HCT116 (cell line): Measurements from ENCODE around the gene NAA15. TPM values are rescaled to one million over a fixed set of nuclear protein-coding genes. Genes with fewer than 3 reads are reported as not detected.

Source experiments
- ATAC-seq: fragments of 200-7000 bp; cut with Tn5 transposase; 2 replicates; pipeline ENCODE4 v1.9.1; 2020; ENCODE audit warnings: mild to moderate bottlenecking, moderate library complexity
- BruUV-seq: library from RNA; stranded (reverse); fragments of 400-500 nt; replicated peaks from 2 replicates; lab custom pipeline; 2021; lab: Mats Ljungman, UMichigan
- CTCF ChIA-PET: fragments of 300-600 bp; sonication (Branson Sonifier 250); formaldehyde crosslinking; loops from one replicate; lab custom pipeline; 2021; ENCODE audit warnings: antibody characterized with exemption; lab: Charles Lee
- POLR2A ChIA-PET: fragments of 300-600, 350-600 bp; sonication (Branson Sonifier 250); formaldehyde crosslinking; loops from one replicate; lab custom pipeline; 2021; ENCODE audit warnings: antibody characterized with exemption; lab: Charles Lee
- RAD21 ChIA-PET, 2 experiments: fragments of 300-600 bp; sonication (Branson Sonifier 250); formaldehyde crosslinking; loops; one replicate each; lab custom pipeline; 2023; ENCODE audit warnings: low total read pairs in 2 of 2; ENCODE audit not compliant: uncharacterized antibody in 2 of 2, unreplicated experiment in 2 of 2, low non-redundant PET in 1 of 2; lab: Charles Lee
- DNase-seq: peaks from one replicate; pipeline ENCODE4 v3.0.0-alpha.2; 2010; ENCODE audit warnings: low read depth, low spot score
- H2AFZ ChIP-seq: fragments of 200-600 bp; shearing (Covaris generic), sonication (generic); 2 replicates; pipeline ENCODE4 v1.6.1; 2017; ENCODE audit warnings: low read depth, mixed run types, mixed read lengths, antibody characterized with exemption, low read length; ENCODE audit not compliant: poor library complexity, severe bottlenecking
- H3K27ac ChIP-seq: 2 replicates; pipeline ENCODE4 v1.5.1; 2012; ENCODE audit warnings: low read depth, low read length
- H3K27me3 ChIP-seq: fragments of 200-600 bp; sonication (generic); 2 replicates; pipeline ENCODE4 v1.6.1; 2016; ENCODE audit warnings: mixed run types, low read length, mixed read lengths; ENCODE audit not compliant: insufficient read depth
- H3K36me3 ChIP-seq, 2 experiments: fragments of 200-500 bp in 1 of 2; fragments of 200-600 bp in 1 of 2; sonication (Bioruptor generic) in 1 of 2; sonication (generic) in 1 of 2; 2 replicates each; pipeline versions ENCODE4 v1.5.1 to v1.6.1; 2014 to 2016; ENCODE audit warnings: low read length in 2 of 2, inconsistent platforms in 1 of 2, mixed read lengths in 1 of 2, mixed run types in 1 of 2; ENCODE audit not compliant: insufficient read depth in 2 of 2, control insufficient read depth in 1 of 2
- H3K4me1 ChIP-seq, 2 experiments: fragments of 200-600 bp in 1 of 2; sonication (generic) in 1 of 2; 2 replicates each; pipeline versions ENCODE4 v1.5.1 to v1.6.1; 2012 to 2017; ENCODE audit warnings: low read length in 2 of 2, inconsistent platforms in 1 of 2, mild to moderate bottlenecking in 1 of 2, mixed read lengths in 1 of 2, mixed run types in 1 of 2, moderate library complexity in 1 of 2; ENCODE audit not compliant: insufficient read depth in 2 of 2, control insufficient read depth in 1 of 2
- H3K4me2 ChIP-seq: fragments of 200-600 bp; sonication (generic); 2 replicates; pipeline ENCODE4 v1.6.1; 2017; ENCODE audit warnings: mixed run types, low read length, mixed read lengths
- H3K4me3 ChIP-seq, 2 experiments: fragments of 200-600 bp in 1 of 2; sonication (generic) in 1 of 2; replicated peaks in 1 of 2; 2 replicates each; pipeline ENCODE4 v1.5.1; 2011 to 2016; ENCODE audit warnings: low read length in 2 of 2, control low read depth in 1 of 2, low read depth in 1 of 2, mild to moderate bottlenecking in 1 of 2, mixed read lengths in 1 of 2, mixed run types in 1 of 2
- H3K79me2 ChIP-seq: fragments of 200-600 bp; sonication (generic); 2 replicates; pipeline ENCODE4 v1.6.1; 2017; ENCODE audit warnings: mild to moderate bottlenecking, mixed run types, low read length, moderate library complexity, mixed read lengths; ENCODE audit not compliant: insufficient read depth
- H3K9ac ChIP-seq: fragments of 200-600 bp; sonication (generic); 2 replicates; pipeline ENCODE4 v1.6.1; 2016; ENCODE audit warnings: low read length, mixed read lengths
- H3K9me2 ChIP-seq: fragments of 200-600 bp; sonication (generic), shearing (Covaris generic); 2 replicates; pipeline ENCODE4 v1.6.1; 2017; ENCODE audit warnings: mixed run types, mild to moderate bottlenecking, moderate library complexity; ENCODE audit not compliant: insufficient read depth
- H3K9me3 ChIP-seq, 2 experiments: fragments of 200-500 bp in 1 of 2; fragments of 200-600 bp in 1 of 2; sonication (Bioruptor generic) in 1 of 2; sonication (generic) in 1 of 2; 2 replicates each; pipeline ENCODE4 v1.6.1; 2014 to 2017; ENCODE audit warnings: low read length in 2 of 2, mixed read lengths in 2 of 2, inconsistent platforms in 1 of 2, low read depth in 1 of 2, mild to moderate bottlenecking in 1 of 2, mixed run types in 1 of 2, moderate library complexity in 1 of 2; ENCODE audit not compliant: control insufficient read depth in 1 of 2, insufficient read depth in 1 of 2
- H4K20me1 ChIP-seq: fragments of 200-600 bp; sonication (generic), shearing (Covaris generic); 2 replicates; pipeline ENCODE4 v1.6.1; 2017; ENCODE audit warnings: mixed run types, mild to moderate bottlenecking, moderate library complexity; ENCODE audit not compliant: insufficient read depth
- ATF3 ChIP-seq: IDR thresholded peaks from 2 replicates; pipeline ENCODE4 v1.6.1; 2012
- CBX3 ChIP-seq: IDR thresholded peaks from 2 replicates; pipeline ENCODE4 v1.6.1; 2012; ENCODE audit warnings: low read depth
- CEBPB ChIP-seq: IDR thresholded peaks from 2 replicates; pipeline ENCODE4 v1.6.1; 2012; ENCODE audit warnings: low read depth
- EGR1 ChIP-seq: IDR thresholded peaks from 2 replicates; pipeline ENCODE4 v1.6.1; 2012; ENCODE audit warnings: low read depth
- ELF1 ChIP-seq: IDR thresholded peaks from 2 replicates; pipeline ENCODE4 v1.6.1; 2012; ENCODE audit warnings: low read depth, borderline replicate concordance
- EZH2 ChIP-seq: fragments of 200-600 bp; sonication (generic); IDR thresholded peaks from 2 replicates; pipeline ENCODE4 v1.6.1; 2017; ENCODE audit warnings: antibody characterized with exemption, mixed run types
- EZH2phosphoT487 ChIP-seq: fragments of 200-600 bp; IDR thresholded peaks from 2 replicates; pipeline ENCODE4 v1.6.1; 2018; ENCODE audit warnings: antibody characterized with exemption, borderline replicate concordance
- JUND ChIP-seq: IDR thresholded peaks from 2 replicates; pipeline ENCODE4 v1.6.1; 2012
- POLR2AphosphoS5 ChIP-seq: IDR thresholded peaks from 2 replicates; pipeline ENCODE4 v1.6.1; 2011; ENCODE audit warnings: mild to moderate bottlenecking, low read depth, low read length, moderate library complexity
- RAD21 ChIP-seq: IDR thresholded peaks from 2 replicates; pipeline ENCODE4 v1.6.1; 2012; ENCODE audit warnings: low read depth, mild to moderate bottlenecking
- SIN3A ChIP-seq: IDR thresholded peaks from 2 replicates; pipeline ENCODE4 v1.6.1; 2012; ENCODE audit warnings: low read depth
- SP1 ChIP-seq: IDR thresholded peaks from 2 replicates; pipeline ENCODE4 v1.6.1; 2012; ENCODE audit warnings: low read depth
- SRF ChIP-seq: IDR thresholded peaks from 2 replicates; pipeline ENCODE4 v1.6.1; 2012; ENCODE audit warnings: low read depth
- TCF7L2 ChIP-seq: IDR thresholded peaks from 2 replicates; pipeline ENCODE4 v1.7.0; 2011; ENCODE audit warnings: borderline replicate concordance, inconsistent platforms; ENCODE audit not compliant: insufficient read depth, insufficient read length; ENCODE audit errors: extremely low read depth
- YY1 ChIP-seq: IDR thresholded peaks from 2 replicates; pipeline ENCODE4 v1.6.1; 2011; ENCODE audit warnings: low read length, low read depth, moderate library complexity, mild to moderate bottlenecking; ENCODE audit not compliant: insufficient replicate concordance; ENCODE audit errors: extremely low read depth
- intact Hi-C: fragments of 100-400 bp; cut with micrococcal nuclease; formaldehyde crosslinking; loops from 2 replicates; pipeline ENCODE4 v1.10.0; 2022
- total RNA-seq: library from RNA; stranded (reverse); gene quantifications from one replicate; pipeline ENCODE4 v1.2.1, GENCODE V29; 2021; ENCODE audit not compliant: unreplicated experiment
- TF ChIP-seq, protein P1 (sequence below): IDR thresholded peaks from 2 replicates; pipeline ENCODE4 v1.6.1; 2012; ENCODE audit warnings: low read depth
- TF ChIP-seq, protein P2 (sequence below): IDR thresholded peaks from 2 replicates; pipeline ENCODE4 v1.6.1; 2012

NAA15 gene
- total RNA-seq, 1 experiment from 2014 or later: 79.7 TPM

DNA sequence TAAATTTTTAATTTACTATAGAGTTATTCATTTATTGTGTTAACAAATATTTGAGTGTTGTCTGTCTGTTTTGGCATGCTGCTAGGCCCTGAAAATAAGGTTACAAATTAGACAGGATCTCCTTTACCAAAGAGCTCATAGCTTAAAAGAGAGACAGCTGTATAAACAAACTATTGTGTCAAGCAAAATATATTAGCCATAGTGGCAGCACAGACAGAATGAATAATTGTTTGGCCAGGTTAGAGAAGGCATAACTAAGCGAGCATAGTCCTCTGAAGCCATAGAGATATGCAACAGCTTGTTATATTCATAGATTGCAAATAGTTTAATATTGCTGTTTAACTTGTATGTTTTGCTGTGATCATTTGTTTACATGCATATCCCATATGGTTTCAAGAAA, 67.7 kb downstream of the NAA15 start:
- CTCF ChIA-PET: no interaction called here
- intact Hi-C loops: no loop called here
- no peak for ATAC-seq
- RAD21 ChIA-PET: no interaction called here
- no peak overlapping the region for H3K27ac ChIP-seq
- no peak overlapping the region for H3K4me3 ChIP-seq
- H3K9me3 ChIP-seq: no peaks in the 10 kb centered on the region
- POLR2A ChIA-PET: no interaction called here
- no peaks in the 10 kb centered on the region for H3K9me2 ChIP-seq
- no peak for DNase-seq
- no peaks in the 10 kb centered on the region for H3K27me3 ChIP-seq
- TF ChIP-seq CBX3: no peak
- no peak for TF ChIP-seq ELF1
- no peak for TF ChIP-seq EGR1
- TF ChIP-seq, protein P1, sequence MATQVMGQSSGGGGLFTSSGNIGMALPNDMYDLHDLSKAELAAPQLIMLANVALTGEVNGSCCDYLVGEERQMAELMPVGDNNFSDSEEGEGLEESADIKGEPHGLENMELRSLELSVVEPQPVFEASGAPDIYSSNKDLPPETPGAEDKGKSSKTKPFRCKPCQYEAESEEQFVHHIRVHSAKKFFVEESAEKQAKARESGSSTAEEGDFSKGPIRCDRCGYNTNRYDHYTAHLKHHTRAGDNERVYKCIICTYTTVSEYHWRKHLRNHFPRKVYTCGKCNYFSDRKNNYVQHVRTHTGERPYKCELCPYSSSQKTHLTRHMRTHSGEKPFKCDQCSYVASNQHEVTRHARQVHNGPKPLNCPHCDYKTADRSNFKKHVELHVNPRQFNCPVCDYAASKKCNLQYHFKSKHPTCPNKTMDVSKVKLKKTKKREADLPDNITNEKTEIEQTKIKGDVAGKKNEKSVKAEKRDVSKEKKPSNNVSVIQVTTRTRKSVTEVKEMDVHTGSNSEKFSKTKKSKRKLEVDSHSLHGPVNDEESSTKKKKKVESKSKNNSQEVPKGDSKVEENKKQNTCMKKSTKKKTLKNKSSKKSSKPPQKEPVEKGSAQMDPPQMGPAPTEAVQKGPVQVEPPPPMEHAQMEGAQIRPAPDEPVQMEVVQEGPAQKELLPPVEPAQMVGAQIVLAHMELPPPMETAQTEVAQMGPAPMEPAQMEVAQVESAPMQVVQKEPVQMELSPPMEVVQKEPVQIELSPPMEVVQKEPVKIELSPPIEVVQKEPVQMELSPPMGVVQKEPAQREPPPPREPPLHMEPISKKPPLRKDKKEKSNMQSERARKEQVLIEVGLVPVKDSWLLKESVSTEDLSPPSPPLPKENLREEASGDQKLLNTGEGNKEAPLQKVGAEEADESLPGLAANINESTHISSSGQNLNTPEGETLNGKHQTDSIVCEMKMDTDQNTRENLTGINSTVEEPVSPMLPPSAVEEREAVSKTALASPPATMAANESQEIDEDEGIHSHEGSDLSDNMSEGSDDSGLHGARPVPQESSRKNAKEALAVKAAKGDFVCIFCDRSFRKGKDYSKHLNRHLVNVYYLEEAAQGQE: no peak
- TF ChIP-seq ATF3: no peak
- no peak for TF ChIP-seq POLR2AphosphoS5
- no peak for TF ChIP-seq EZH2
- TF ChIP-seq, protein P2, sequence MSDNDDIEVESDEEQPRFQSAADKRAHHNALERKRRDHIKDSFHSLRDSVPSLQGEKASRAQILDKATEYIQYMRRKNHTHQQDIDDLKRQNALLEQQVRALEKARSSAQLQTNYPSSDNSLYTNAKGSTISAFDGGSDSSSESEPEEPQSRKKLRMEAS: no peak
- no peak for TF ChIP-seq YY1
- TF ChIP-seq RAD21: no peak
- TF ChIP-seq SRF: no peak
- TF ChIP-seq EZH2phosphoT487: no peak
- TF ChIP-seq TCF7L2: no peak
- TF ChIP-seq JUND: no peak
- no peak for TF ChIP-seq CEBPB
- TF ChIP-seq SIN3A: no peak
- no peak for TF ChIP-seq SP1
- no peaks in the 10 kb centered on the region for H3K4me1 ChIP-seq
- H3K79me2 ChIP-seq: peaks cover 76% of the 10 kb centered on the region
- H2AFZ ChIP-seq: no peak overlapping the region
- H3K9ac ChIP-seq: no peak overlapping the region
- peaks cover 25 to 26% of the 10 kb centered on the region in 2 experiments; a peak in 3 of 4 replicates for H3K36me3 ChIP-seq
- H3K4me2 ChIP-seq: no peak overlapping the region
- H4K20me1 ChIP-seq: peaks cover 12% of the 10 kb centered on the region; the same call in 1 of the 2 replicates
- BruUV-seq: no TSS peak
